Uterus (tissue), 4 donors: ENCODE results near the gene TAS1R3. TPM values are rescaled to one million over a fixed set of nuclear protein-coding genes. Genes with fewer than 3 reads are reported as not detected.

Experiments used
- DNase-seq, 2 donors: peaks; one replicate each; pipeline ENCODE4 v3.0.0-alpha.2; 2019 to 2020
- H3K27ac ChIP-seq, 2 donors: fragments of 200-600 bp; sonication (generic); 1 replicate in 1 of 2; 2 replicates in 1 of 2; pipeline ENCODE4 v1.5.1; 2016 to 2018
- H3K27me3 ChIP-seq, 2 donors: fragments of 200-600 bp; sonication (generic); one replicate each; pipeline ENCODE4 v1.5.1; 2018 to 2019; ENCODE audit warnings: control low read depth in 1 of 2
- H3K36me3 ChIP-seq, 2 donors: fragments of 200-600 bp; sonication (generic); one replicate each; pipeline ENCODE4 v1.5.1; 2019; ENCODE audit warnings: control low read depth in 1 of 2
- H3K4me1 ChIP-seq, 2 donors: fragments of 200-600 bp; sonication (generic); one replicate each; pipeline ENCODE4 v1.5.1; 2018 to 2019; ENCODE audit warnings: control low read depth in 1 of 2
- H3K4me3 ChIP-seq, 2 donors: fragments of 200-600 bp; sonication (generic); 1 replicate in 1 of 2; 2 replicates in 1 of 2; pipeline ENCODE4 v1.5.1; 2018 to 2019; ENCODE audit warnings: mild to moderate bottlenecking in 1 of 2
- H3K9me3 ChIP-seq, 2 donors: fragments of 200-600 bp; sonication (generic); one replicate each; pipeline ENCODE4 v1.5.1; 2019; ENCODE audit warnings: control low read depth in 1 of 2
- POLR2A ChIP-seq, 2 donors: fragments of 450-650 bp; IDR thresholded peaks; one replicate each; pipeline ENCODE4 v1.6.1; 2016; ENCODE audit warnings: antibody characterized with exemption in 2 of 2, mild to moderate bottlenecking in 1 of 2, moderate library complexity in 1 of 2
- intact Hi-C: fragments of 100-400 bp; cut with DNase I; formaldehyde crosslinking; loops from one replicate; pipeline ENCODE4 v1.15.1; 2023; ENCODE audit warnings: low total_unique reads
- total RNA-seq, 4 donors: library from RNA; depleted of rRNA in 3 of 4; stranded (reverse); fragments of >200 nt in 3 of 4; gene quantifications; one replicate each; pipeline versions ENCODE4 v1.1.0 to v1.2.4, GENCODE V29; 2014 to 2023
- TF ChIP-seq, protein P1 (sequence below), 4 experiments: fragments of 200-600 bp in 2 of 4; fragments of 450-650 bp in 2 of 4; sonication (generic) in 2 of 4; IDR thresholded peaks; one replicate each; pipeline ENCODE4 v1.5.1; 2016 to 2019; ENCODE audit warnings: antibody characterized with exemption in 4 of 4, mild to moderate bottlenecking in 2 of 4, moderate library complexity in 1 of 4
- donor health status: DM: yes; HTN: yes; CAD: no.

TAS1R3 gene
- total RNA-seq, 4 donors from 2014 or later, result 0.14 to 0.34 TPM; not detected in 2

DNA sequence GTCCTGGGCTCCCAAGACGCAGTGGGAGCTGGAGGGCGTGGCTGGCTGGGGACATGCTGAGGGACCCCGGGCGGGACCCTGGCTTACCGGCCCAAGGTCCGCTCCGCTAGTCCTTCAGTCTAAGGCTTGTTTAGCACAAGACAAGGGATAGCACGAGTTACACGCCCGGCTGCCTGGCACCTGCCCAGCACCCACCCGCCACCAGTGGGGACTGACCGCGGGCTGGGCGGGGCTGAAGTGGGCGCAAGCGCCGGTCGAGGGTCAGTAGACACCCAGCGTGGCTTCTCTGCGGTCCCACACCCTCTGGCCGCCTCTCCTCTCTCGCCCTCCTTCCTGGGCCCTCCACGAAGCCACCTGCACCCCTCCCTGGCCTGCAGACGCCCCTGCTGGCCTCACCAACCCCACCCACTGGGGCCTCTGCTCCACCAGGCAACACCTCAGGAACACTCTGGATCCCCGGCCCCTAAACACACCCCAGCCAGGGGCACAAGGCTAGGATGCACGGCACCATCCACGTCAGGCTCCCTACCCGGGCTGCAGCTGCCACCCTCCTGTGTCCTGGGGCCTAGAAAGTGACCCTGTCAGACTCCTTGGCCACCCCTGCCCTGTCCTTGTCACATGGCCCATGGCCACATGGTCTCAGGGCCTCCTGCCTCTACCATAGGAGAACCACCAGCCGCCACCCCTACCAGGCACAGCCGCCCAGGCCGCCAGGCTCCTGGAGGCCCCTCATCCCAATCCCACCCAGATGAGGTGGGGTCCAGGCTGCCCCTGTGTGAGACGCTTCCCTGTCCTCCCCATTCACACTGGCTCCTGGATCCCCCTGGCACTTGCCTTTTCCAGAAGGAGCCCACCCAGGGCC is 6.1 kb downstream of the TAS1R3 start:
- H3K36me3 ChIP-seq, result no peaks in the 10 kb centered on the region
- intact Hi-C loops, result no loop called here
- no peak for DNase-seq
- H3K4me3 ChIP-seq, result no peak overlapping the region
- H3K27me3 ChIP-seq, result no peaks in the 10 kb centered on the region
- H3K4me1 ChIP-seq, result no peaks in the 10 kb centered on the region
- TF ChIP-seq, protein P1, sequence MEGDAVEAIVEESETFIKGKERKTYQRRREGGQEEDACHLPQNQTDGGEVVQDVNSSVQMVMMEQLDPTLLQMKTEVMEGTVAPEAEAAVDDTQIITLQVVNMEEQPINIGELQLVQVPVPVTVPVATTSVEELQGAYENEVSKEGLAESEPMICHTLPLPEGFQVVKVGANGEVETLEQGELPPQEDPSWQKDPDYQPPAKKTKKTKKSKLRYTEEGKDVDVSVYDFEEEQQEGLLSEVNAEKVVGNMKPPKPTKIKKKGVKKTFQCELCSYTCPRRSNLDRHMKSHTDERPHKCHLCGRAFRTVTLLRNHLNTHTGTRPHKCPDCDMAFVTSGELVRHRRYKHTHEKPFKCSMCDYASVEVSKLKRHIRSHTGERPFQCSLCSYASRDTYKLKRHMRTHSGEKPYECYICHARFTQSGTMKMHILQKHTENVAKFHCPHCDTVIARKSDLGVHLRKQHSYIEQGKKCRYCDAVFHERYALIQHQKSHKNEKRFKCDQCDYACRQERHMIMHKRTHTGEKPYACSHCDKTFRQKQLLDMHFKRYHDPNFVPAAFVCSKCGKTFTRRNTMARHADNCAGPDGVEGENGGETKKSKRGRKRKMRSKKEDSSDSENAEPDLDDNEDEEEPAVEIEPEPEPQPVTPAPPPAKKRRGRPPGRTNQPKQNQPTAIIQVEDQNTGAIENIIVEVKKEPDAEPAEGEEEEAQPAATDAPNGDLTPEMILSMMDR (IDR thresholded peaks at IDR 0.05), result no peak
- TF ChIP-seq POLR2A (IDR thresholded peaks at IDR 0.05), result no peak
- no peaks in the 10 kb centered on the region for H3K9me3 ChIP-seq
- no peak overlapping the region for H3K27ac ChIP-seq

DNA sequence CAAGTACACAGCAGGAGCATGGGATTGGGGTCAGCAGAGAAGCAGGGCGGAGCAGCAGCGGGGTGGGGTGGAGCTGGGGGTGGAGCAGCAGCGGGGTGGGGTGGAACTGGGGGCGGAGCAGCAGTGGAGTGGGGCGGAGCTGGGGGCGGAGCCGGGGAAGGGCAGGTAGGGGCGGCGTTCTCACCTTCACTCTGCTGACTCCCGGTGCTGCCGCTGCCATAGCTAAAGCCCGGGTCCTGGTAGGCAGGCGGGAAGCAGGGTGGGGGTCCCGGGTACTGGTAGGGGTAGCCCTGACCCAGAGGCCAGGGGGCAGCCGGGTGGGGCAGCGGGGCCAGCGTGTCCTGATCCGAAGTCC is 6.7 kb downstream of the TAS1R3 start:
- no peak for DNase-seq
- intact Hi-C loops, result no loop called here
- TF ChIP-seq POLR2A (IDR thresholded peaks at IDR 0.05), result no peak
- TF ChIP-seq, protein P1 (IDR thresholded peaks at IDR 0.05), result no peak
- H3K9me3 ChIP-seq, result no peaks in the 10 kb centered on the region
- H3K4me1 ChIP-seq, result no peaks in the 10 kb centered on the region
- no peaks in the 10 kb centered on the region for H3K36me3 ChIP-seq
- H3K27ac ChIP-seq, result no peak overlapping the region
- H3K4me3 ChIP-seq, result no peak overlapping the region
- H3K27me3 ChIP-seq, result no peaks in the 10 kb centered on the region

DNA sequence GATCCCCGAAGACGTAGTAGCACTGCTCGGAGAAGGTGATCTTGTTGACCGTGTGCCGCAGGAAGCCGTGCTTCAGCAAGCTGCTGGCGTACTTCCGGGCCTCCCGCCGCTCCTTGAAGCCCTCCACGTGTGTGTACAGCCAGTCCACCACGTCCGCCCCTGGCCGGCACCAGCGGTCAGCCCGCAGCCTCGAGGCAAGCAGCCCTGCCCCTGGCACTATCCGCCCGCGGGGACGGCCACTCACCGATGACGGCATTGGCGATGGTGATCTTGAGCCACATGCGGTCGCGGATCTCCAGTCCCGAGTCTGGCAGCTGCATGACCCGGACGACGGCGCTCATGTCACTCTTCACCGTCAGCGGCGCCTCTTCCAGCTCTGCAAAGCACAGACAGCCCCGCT is 7.2 kb downstream of the TAS1R3 start:
- Histone ChIP-seq H3K27me3 (no peaks in the 10 kb centered on the region), H3K36me3 (no peaks in the 10 kb centered on the region), H3K27ac (no peak overlapping the region), H3K4me3 (no peak overlapping the region), H3K4me1 (no peaks in the 10 kb centered on the region), H3K9me3 (no peaks in the 10 kb centered on the region)
- TF ChIP-seq, protein P1 (IDR thresholded peaks at IDR 0.05), result no peak
- no peak for TF ChIP-seq POLR2A (IDR thresholded peaks at IDR 0.05)
- intact Hi-C loops, result no loop called here
- DNase-seq, result no peak

DNA sequence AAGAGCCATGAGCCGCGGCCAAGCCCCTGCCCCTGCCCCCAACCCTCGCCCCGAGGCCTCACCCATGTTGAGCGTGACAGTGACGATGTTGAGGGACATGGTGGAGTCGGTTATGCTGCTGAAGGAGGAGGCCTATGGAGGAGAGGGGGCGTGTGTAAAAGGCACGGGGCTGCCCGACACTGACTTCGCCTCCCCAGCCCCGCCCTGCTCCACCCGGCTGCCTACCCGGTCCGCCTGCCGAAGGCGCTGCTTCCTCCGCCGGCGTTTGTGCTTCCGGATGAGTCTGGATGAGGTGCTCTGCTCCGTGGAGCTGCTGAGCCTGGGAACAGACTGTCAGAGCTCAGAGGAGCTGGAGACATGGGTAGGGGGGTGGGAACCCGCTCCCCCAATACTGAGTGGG is 9.1 kb downstream of the TAS1R3 start:
- Histone ChIP-seq H3K27ac (no peak overlapping the region), H3K27me3 (no peaks in the 10 kb centered on the region), H3K36me3 (no peaks in the 10 kb centered on the region), H3K4me1 (no peaks in the 10 kb centered on the region), H3K4me3 (no peak overlapping the region), H3K9me3 (no peaks in the 10 kb centered on the region)
- TF ChIP-seq, protein P1 (IDR thresholded peaks at IDR 0.05), result no peak
- no peak for TF ChIP-seq POLR2A (IDR thresholded peaks at IDR 0.05)
- intact Hi-C loops, result no loop called here
- DNase-seq, result no peak

- H3K27me3 ChIP-seq, result no peaks in the 10 kb centered on the region
- peaks cover 0 to 4% of the 10 kb centered on the region in 2 donors for H3K4me1 ChIP-seq
- no peak overlapping the region for H3K27ac ChIP-seq
- no peak for DNase-seq
- intact Hi-C loops, result no loop called here
- TF ChIP-seq, protein P1 (IDR thresholded peaks at IDR 0.05), result no peak
- no peak overlapping the region for H3K4me3 ChIP-seq
- no peaks in the 10 kb centered on the region for H3K9me3 ChIP-seq
- H3K36me3 ChIP-seq, result no peaks in the 10 kb centered on the region
Measured at GRCh38 chr1:1340791-1341548, 9.9 kb downstream of the TAS1R3 start.
